Fibroblast of peridontal ligament (primary cell): ENCODE data around the gene ATXN7L2.
"Not testable (repeated sequence)": the region's sequence is repeated elsewhere in the genome, so short reads cannot be mapped to it uniquely, and the experiment has no call there.

ENCODE experiments used
- DNase-seq: peaks from one replicate; pipeline ENCODE4 v3.0.0-alpha.2; 2010; ENCODE audit errors: extremely low read depth

Gene ATXN7L2

DNA sequence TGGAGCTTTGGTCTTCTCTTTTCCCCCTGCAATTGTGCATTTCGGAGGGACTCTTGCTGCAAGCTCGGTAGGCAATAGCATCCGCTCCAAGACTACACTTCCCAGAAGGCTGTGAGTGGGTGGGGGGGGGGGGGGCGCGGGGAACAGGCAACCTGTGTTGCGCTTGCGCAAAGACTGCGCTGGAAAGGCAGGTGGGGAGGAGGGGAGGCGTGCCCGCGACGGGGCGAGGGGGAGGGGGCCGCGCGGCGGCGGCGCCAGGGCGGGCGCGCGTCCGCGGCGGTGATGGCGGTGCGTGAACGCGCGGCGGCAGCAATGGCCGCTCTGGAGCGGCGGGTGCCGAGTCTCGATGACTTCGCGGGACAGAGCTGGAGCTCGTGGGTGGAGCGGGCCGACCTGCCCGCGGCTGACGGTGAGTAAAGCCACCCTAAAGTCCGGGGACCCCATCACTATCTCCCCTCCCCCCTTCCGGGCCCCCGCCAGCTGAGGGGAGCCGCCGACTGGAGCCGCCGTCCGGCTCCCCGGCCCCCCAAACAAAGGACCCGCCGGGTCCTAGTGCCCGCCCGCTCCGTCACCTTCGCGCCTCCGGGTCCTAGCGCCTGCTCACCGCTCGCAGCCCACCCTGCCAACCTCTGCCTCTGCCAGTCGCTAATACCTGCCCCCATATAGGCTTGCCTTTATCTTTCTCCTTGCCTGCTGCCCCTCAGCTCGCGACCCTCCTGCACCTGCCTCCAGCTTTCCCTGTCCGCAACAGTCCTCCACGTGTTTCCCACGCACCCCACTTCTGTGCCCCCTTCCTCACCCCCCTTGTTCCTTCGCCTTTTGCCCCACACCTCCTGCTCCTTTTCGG is at the start of gene ATXN7L2:
ATXN7L2 (plus strand) TSS at position 234 of the 847 bp plus-strand sequence; CDS start at position 283, 49 bp downstream.
- peak; percentile 87 for DNase-seq

- no peak for DNase-seq
Observed at GRCh38 chr1:109434484-109434883, 49.2 kb upstream of the ATXN7L2 start.

DNA sequence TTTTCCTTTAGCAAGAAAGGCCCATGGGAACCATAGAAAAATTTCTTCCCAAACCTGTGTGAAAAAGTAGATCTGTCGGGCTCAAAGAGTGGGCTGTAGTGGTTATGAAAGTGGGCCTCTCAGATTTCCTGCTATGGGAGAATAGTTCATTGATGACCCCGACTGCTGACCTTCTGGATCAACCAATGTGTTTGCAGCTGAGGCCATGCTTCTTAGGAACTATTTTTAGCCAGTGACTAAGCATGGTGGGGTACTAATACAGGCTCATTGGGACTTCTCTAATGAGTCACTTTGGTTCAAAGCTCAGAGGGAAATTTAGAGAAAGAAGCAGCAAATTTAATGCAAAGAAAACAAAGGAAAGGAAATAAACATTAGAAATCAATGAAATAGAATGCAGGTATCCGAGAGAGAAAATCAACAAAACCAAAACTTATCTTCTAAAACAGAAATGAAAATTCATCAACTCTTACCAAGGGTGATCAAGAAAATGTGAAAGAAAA is 44.9 kb upstream of the ATXN7L2 start:
- peak; percentile 94 for DNase-seq

DNA sequence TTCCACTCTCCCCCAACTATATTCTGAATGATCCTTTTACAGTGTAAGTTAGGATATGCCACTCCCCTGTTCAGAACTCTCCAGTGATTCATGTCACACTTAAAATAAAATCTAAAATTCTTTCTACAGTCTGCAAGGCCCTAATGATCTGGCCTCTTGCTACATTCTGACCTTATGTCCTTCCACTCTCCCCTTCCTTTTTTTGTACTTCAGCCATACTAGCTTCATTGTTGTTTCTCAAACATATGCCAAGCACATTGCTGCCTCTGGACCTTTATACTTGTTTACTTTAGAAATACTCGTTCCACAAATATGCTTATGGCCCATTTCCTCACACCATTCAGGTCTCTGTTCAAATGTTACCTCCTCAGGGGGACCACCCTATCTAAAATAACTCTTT is 42.6 kb upstream of the ATXN7L2 start:
- DNase-seq: peak; percentile 49

GRCh38 chr1:109443476-109443875 is 40.2 kb upstream of the ATXN7L2 start:
- no peak for DNase-seq

DNA sequence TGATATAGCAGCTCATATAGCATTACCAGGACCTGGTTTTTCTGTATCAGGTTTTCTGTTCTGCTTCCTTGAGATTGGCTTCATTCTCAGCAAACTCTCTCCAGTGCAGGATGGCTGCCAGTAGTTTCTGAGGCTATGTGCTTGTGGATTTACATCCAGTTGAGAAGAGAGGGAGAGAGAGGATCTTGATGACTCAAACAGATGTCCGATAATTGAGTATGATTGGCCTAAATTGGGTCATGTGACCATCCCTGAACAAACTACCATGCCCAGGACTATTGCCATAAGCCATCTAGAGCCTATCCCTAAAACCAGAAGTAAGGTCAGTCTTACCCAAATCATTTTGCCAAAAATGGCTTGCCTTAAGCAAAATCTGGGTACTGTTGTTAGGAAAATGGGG is 39.4 kb upstream of the ATXN7L2 start:
- DNase-seq: peak; percentile 33

- DNase-seq: not testable (repeated sequence)
Observed at GRCh38 chr1:109445949-109446695, 37.6 kb upstream of the ATXN7L2 start.

DNA sequence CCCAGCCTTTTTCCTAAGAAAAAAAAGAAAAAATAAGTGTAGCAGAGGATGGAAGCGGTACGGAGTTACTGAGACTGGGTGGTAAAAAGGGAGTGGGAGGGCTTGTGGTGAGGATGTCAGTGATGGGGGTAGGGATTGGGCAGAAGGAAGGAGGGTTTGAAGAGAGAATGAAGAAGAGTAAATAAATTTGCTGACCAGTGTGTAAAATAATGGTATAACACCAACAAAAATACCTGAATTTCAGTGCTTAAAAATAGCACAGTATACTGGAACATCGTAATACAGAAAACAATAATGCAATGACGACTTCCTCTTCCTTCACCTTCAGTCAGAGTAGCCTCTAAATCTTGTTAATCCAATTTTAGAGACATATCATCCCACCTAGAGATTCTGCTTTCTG is 36.2 kb upstream of the ATXN7L2 start:
- no peak for DNase-seq

GRCh38 chr1:109454497-109455133 is 29.1 kb upstream of the ATXN7L2 start:
- DNase-seq: no peak

DNA sequence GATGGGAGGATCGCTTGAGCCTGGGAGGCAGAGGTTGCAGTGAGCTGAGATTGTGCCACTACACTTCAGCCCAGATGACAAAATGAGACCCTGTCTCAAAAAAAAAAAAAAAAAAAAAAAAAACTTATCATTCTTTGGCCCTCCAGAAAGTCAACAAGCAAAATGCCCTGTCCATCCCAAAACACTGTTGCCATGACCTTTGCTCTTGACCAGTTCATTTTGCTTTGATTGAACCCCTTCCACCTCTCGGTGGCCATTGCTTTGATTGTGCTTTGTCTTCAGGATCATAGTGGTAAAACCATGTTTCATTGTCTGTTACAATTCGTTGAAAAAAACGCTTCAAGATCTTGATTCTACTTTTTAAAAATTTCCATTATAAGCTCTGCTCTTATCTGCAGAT is 25.9 kb upstream of the ATXN7L2 start:
- DNase-seq: no peak

GRCh38 chr1:109466125-109466451 is 17.6 kb upstream of the ATXN7L2 start:
- no peak for DNase-seq

DNA sequence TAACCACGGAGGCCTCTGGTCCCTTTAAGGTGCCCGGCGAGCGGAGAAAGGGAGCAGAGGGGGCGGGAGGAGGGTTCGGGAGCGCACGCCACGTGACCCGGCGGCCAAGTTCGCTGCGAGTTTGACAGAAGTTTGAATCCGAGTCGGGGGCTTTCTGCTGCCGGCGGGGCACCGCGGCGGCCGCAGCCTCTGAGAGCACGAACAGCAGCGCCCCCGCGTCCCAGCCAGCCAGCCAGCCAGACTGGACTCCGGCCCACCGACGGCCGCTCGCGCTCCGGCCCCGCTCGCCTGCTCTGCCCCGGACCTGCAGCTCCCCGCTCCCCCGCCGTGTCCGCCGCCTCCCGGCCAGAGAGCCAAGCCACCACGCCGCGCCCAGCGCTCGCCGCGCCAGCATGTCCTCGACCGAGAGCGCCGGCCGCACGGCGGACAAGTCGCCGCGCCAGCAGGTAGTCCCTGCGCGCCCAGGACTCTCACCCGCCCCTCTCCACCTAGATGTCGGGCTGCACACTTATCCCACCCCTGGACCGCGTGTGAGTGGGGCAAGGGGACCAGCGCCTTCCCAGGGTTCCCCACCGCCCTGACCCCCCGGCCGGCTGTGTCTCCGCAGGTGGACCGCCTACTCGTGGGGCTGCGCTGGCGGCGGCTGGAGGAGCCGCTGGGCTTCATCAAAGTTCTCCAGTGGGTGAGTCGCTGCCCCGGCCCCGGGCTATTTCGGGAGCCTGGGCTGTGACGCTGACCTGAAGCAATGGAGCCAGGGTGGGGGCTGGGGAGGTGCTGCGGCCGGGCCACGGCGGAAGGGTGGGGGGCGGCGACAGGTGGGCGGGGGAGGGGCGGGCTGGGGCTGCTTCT is 17.0 kb upstream of the ATXN7L2 start, which contains the start of gene SYPL2:
SYPL2 (plus strand) TSS at position 95 of the 849 bp plus-strand sequence; CDS start at position 393, 298 bp downstream.
- no peak for DNase-seq

- no peak for DNase-seq
Observed at GRCh38 chr1:109467301-109467777, 16.4 kb upstream of the ATXN7L2 start.

- DNase-seq: no peak
Observed at GRCh38 chr1:109468061-109468460, 15.6 kb upstream of the ATXN7L2 start.

DNA sequence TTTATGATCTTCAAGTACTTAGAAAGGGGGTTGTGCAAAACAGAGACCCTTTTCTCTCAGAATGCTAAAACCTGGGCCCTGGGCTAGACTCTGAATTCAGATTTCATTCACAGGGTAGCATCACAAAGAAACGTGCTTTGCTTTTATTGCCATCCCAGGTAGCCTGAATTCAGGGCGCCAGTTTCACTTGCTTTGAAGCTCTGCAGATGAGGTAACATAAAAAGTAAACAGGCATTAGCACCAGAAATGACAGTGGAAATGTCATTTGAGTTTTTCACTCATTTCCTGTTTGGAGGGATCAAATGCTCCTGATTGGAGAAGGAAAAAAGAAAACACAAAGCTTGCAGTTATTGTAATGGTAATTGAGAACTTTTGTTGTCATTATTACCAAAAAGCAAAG is 14.8 kb upstream of the ATXN7L2 start:
- DNase-seq: no peak

GRCh38 chr1:109470245-109470644 is 13.5 kb upstream of the ATXN7L2 start:
- DNase-seq: no peak

GRCh38 chr1:109472779-109473178 is 10.9 kb upstream of the ATXN7L2 start:
- DNase-seq: no peak

DNA sequence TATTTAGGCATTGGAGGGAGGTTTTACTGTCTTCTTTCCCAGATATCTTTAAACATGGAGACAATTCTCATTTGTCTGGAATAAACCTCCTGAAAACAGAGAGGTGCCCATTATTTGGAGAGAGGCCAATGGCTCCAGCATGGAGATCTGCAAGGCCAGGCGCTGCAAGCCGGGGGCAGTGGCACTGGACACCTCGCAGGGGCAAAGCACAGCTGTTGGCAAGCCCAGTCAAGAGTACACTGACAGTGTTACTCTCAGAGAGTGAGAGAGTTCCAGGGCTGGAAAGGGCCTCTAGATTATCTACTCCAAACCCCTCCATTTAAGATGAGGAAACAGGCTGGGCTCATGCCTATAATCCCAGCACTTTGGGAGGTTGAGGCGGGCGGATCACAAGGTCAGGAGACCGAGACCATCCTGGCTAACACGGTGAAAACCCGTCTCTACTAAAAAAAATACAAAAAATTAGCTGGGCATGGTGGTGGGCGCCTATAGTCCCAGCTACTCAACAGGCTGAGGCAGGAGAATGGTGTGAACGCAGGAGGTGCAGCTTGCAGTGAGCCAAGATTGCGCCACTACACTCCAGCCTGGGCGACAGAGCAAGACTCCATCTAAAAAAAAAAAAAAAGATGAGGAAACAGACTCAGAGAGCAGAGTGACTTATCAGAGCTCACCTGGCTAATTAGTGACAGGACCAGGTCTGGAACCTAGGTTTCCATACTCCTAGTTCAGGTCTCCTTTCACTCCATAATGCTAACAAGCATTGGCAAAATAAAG is 10.2 kb upstream of the ATXN7L2 start:
- DNase-seq: not testable (repeated sequence)

DNA sequence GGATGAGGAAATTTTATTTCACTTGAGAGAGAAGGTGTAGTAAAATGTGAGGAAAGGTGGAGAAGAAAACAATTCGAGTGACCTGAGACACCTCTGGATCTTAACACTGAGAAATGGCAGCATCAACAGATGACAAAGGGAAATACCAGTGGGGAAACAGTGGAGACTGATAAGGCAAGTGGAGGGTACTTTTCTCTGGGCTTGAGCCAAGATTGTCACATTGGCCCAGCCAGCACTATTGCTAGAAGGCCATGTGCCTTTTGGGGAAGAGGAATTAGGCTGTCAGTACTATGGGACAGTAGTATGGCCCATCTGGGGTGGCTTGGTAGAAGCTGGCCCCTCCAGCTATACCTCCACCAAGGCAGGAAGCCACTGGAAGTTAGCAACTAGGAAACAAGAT is 9.0 kb upstream of the ATXN7L2 start:
- DNase-seq: no peak

DNA sequence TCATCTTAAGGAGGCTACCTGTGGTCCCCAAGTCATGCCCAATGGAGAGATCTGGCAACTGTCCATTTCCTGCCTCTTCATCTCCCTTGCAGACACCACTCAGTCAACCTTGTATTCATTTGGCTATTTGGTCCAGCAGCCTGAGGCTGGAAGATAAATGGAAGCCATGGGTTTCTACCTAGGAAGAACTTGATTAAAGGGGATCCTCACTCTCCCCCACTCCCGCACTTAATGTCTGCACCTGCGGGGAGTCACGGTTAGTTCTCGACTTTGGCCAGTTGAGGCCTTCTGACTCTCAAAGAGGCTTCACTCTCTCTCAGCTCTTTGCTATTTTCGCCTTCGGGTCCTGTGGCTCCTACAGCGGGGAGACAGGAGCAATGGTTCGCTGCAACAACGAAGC is 8.4 kb upstream of the ATXN7L2 start:
- DNase-seq: no peak
